Measurements from ENCODE around the gene CRYBA4. TPM values are rescaled to one million over a fixed set of nuclear protein-coding genes. Genes with fewer than 3 reads are reported as not detected.

Gene CRYBA4
- total and polyA plus RNA-seq, 10 of the 15 experiments (the other 5 are each of a cell fraction or from before 2014, with no cell fraction given) = 0.12 to 0.17 TPM; not detected in 8

- in situ Hi-C loops (cut with MboI) = no loop called here
- H3K27ac ChIP-seq (ENCODE audit: control insufficient read depth, insufficient read depth) = peak overlapping the region; percentile 99
- no peaks in the 10 kb centered on the region for H3K27me3 ChIP-seq (replicated peaks in 1 of 2; ENCODE audit: control insufficient read depth in 2 of 2, insufficient read depth in 2 of 2, low read length in 1 of 2)
- intact Hi-C loops (cut with micrococcal nuclease; ENCODE audit: unreplicated experiment) = no loop called here
- H3K4me2 ChIP-seq (ENCODE audit: control insufficient read depth, insufficient read depth) = peak overlapping the region; percentile 85
- H3K4me1 ChIP-seq (ENCODE audit: control insufficient read depth, insufficient read depth, low read length) = peaks cover 39% of the 10 kb centered on the region
- no peaks in the 10 kb centered on the region for H4K20me1 ChIP-seq (ENCODE audit: control insufficient read depth, insufficient read depth)
- ChIA-PET POLR2A (interaction anchor here (0.6 to 2.6 kb wide), 8 partner anchors 7 to 1246 kb away, joined by 3 to 9 read pairs (median 4); partner anchors contain the start of genes HPS4, PITPNB and SRRD), SMC1A (ENCODE audit: uncharacterized antibody, unreplicated experiment) (interaction anchor here (0.6 to 3.1 kb wide), 12 partner anchors 10 to 242 kb away, joined by 3 to 16 read pairs (median 4); partner anchors contain the start of genes HPS4 and SRRD), CTCF (interaction anchor here (0.6 to 3.7 kb wide), 14 partner anchors 8 to 1246 kb away, joined by 3 to 31 read pairs (median 6); partner anchors contain the start of genes HPS4, PITPNB and SRRD), RAD21 (ENCODE audit: unreplicated experiment) (interaction anchor here (0.9 to 2.0 kb wide), 7 partner anchors 11 to 243 kb away, joined by 3 to 8 read pairs (median 4); partner anchors contain the start of genes HPS4, MIAT and SRRD)
- peak overlapping the region; percentile 98 for H3K9ac ChIP-seq (ENCODE audit: control insufficient read depth, insufficient read depth, low read length)
- peak overlapping the region; percentile 100 for H3K4me3 ChIP-seq
- H2AFZ ChIP-seq (ENCODE audit: control insufficient read depth, low read depth, low read length) = peak overlapping the region; percentile 76
- no peaks in the 10 kb centered on the region for H3K9me3 ChIP-seq (replicated peaks; ENCODE audit: control insufficient read depth, insufficient read depth, low read length)
- TSS peak; percentile 71 for BruUV-seq (replicated peaks)
- ATAC-seq = peak; percentile 79
- peak; percentile 98 for FAIRE-seq
- WGBS (ENCODE audit: insufficient coverage, insufficient replicate concordance, low lambda C conversion rate, missing lambda C conversion rate) = under 1% methylated on average over 34 of the region's 36 CpGs
- H3K79me2 ChIP-seq (ENCODE audit: control insufficient read depth, insufficient read depth, low read length) = peaks cover 34% of the 10 kb centered on the region
- H3K36me3 ChIP-seq (ENCODE audit: control insufficient read depth in 2 of 2, insufficient read depth in 2 of 2, low read length in 1 of 2) = 0 out of 4 replicates have a peak, but pooled peaks cover 0 to 2% of the 10 kb centered on the region in 2 experiments
- peak; percentile 98 for DNase-seq (ENCODE audit: low read depth, low spot score)
- peak in 1 of 2 experiments; percentile 40; a peak in 1 of 4 replicates for TF ChIP-seq SRF (IDR thresholded peaks at IDR 0.05; ENCODE audit: low read depth in 2 of 2, low read length in 2 of 2)
- 0 out of 2 replicates have a peak, but pooled peaks have one; percentile 63 for TF ChIP-seq RB1 (IDR thresholded peaks at IDR 0.05; ENCODE audit: borderline replicate concordance)
- TF ChIP-seq IKZF1 (conservative IDR thresholded peaks at IDR 0.05) = peak; percentile 93
- peak; percentile 25 for TF ChIP-seq RELA (IDR thresholded peaks at IDR 0.05; ENCODE audit: borderline replicate concordance, partially characterized antibody)
- TF ChIP-seq TBL1XR1 (IDR thresholded peaks at IDR 0.05; ENCODE audit: low read depth, low read length) = peak; percentile 35
- no peak for TF ChIP-seq ATF3 (IDR thresholded peaks at IDR 0.05; ENCODE audit: borderline replicate concordance, extremely low read depth, low read depth, low read length)
- TF ChIP-seq SKIL (IDR thresholded peaks at IDR 0.05; ENCODE audit: low read depth, poor library complexity, severe bottlenecking) = peak; percentile 77
- no peak for TF ChIP-seq WRNIP1 (IDR thresholded peaks at IDR 0.05; ENCODE audit: borderline replicate concordance, low read depth, low read length)
- TF ChIP-seq E2F4 (IDR thresholded peaks at IDR 0.05; ENCODE audit: low read depth, low read length) = no peak
- peak; percentile 68 for TF ChIP-seq CREB1 (IDR thresholded peaks at IDR 0.05; ENCODE audit: low read depth)
- no peak for TF ChIP-seq RBBP5 (conservative IDR thresholded peaks at IDR 0.05)
- TF ChIP-seq BACH1 (IDR thresholded peaks at IDR 0.05; ENCODE audit: borderline replicate concordance) = no peak
- TF ChIP-seq LARP7 (IDR thresholded peaks at IDR 0.05) = peak; percentile 79
- TF ChIP-seq ZBTB33 (IDR thresholded peaks at IDR 0.05) = no peak
- TF ChIP-seq PKNOX1 (IDR thresholded peaks at IDR 0.05) = peak; percentile 85
Observed at GRCh38 chr22:26672590-26673468, 51.1 kb downstream of the CRYBA4 start.
